ENCODE data around the gene TRAPPC12. TPM values are rescaled to one million over a fixed set of nuclear protein-coding genes. Genes with fewer than 3 reads are reported as not detected.
"Not testable (repeated sequence)": the region's sequence is repeated elsewhere in the genome, so short reads cannot be mapped to it uniquely, and the experiment has no call there.

Gene TRAPPC12
- total RNA-seq, 4 donors from 2014 or later = 93.0 to 198 (median 108) TPM

- H3K4me3 ChIP-seq (replicated peaks in 1 of 3) = no peak overlapping the region
- DNase-seq = no peak
- H3K9me3 ChIP-seq = no peaks in the 10 kb centered on the region
- intact Hi-C loops (cut with DNase I) = no loop called here
- TF ChIP-seq POLR2A (IDR thresholded peaks at IDR 0.05) (no peak), CTCF (IDR thresholded peaks at IDR 0.05) (no peak)
- no peaks in the 10 kb centered on the region for H3K27me3 ChIP-seq
- peaks cover 12 to 36% of the 10 kb centered on the region in 2 donors for H3K4me1 ChIP-seq
- no peaks in the 10 kb centered on the region for H3K36me3 ChIP-seq
- WGBS, 2 donors = 53 to 68% methylated on average over 5 of the region's 5 CpGs
- H3K27ac ChIP-seq = peak overlapping the region in 2 of 3 donors; percentile 22 to 68
These were observed 14.3 kb upstream of the TRAPPC12 start for GRCh38 chr2:3365219-3365618.

GRCh38 chr2:3368261-3368722, 11.2 kb upstream of the TRAPPC12 start:
- intact Hi-C loops (cut with DNase I) = no loop called here
- TF ChIP-seq POLR2A (IDR thresholded peaks at IDR 0.05) (no peak), CTCF (IDR thresholded peaks at IDR 0.05) (no peak)
- Histone ChIP-seq H3K27me3 (no peaks in the 10 kb centered on the region), H3K4me1 (peaks cover 8 to 11% of the 10 kb centered on the region in 2 donors), H3K27ac (no peak overlapping the region), H3K4me3 (replicated peaks in 1 of 3) (no peak overlapping the region), H3K36me3 (no peaks in the 10 kb centered on the region), H3K9me3 (no peaks in the 10 kb centered on the region)
- no peak for DNase-seq
- 96 to 100% methylated on average over 4 of the region's 4 CpGs for WGBS, 2 donors

- H3K27ac ChIP-seq; H3K27me3 ChIP-seq; H3K9me3 ChIP-seq; H3K4me3 ChIP-seq (replicated peaks in 1 of 3); DNase-seq; intact Hi-C loops (cut with DNase I); H3K36me3 ChIP-seq: not testable (repeated sequence)
- WGBS, 2 donors = 91 to 94% methylated on average over 25 to 29 of the region's 34 CpGs
- H3K4me1 ChIP-seq = peaks cover 8 to 10% of the 10 kb centered on the region in 2 donors
These were observed 9.9 kb upstream of the TRAPPC12 start for GRCh38 chr2:3369340-3370181.

GRCh38 chr2:3376821-3377220, 2.7 kb upstream of the TRAPPC12 start:
- Histone ChIP-seq H3K4me1 (peaks cover 11 to 22% of the 10 kb centered on the region in 2 donors), H3K27ac (no peak overlapping the region), H3K9me3 (no peaks in the 10 kb centered on the region), H3K36me3 (no peaks in the 10 kb centered on the region), H3K27me3 (no peaks in the 10 kb centered on the region), H3K4me3 (replicated peaks in 1 of 3) (no peak overlapping the region)
- no peak for DNase-seq
- TF ChIP-seq POLR2A (IDR thresholded peaks at IDR 0.05) (no peak), CTCF (IDR thresholded peaks at IDR 0.05) (no peak)
- intact Hi-C loops (cut with DNase I) = no loop called here
- 67 to 76% methylated on average over 6 of the region's 6 CpGs for WGBS, 2 donors

GRCh38 chr2:3377279-3377611, 2.2 kb upstream of the TRAPPC12 start:
- Histone ChIP-seq H3K27ac (peak overlapping the region in 2 of 3 donors; percentile 84 to 92), H3K4me3 (replicated peaks in 1 of 3) (peak overlapping the region; percentile 39 to 90 (median 57)), H3K4me1 (peaks cover 11 to 22% of the 10 kb centered on the region in 2 donors), H3K36me3 (no peaks in the 10 kb centered on the region), H3K9me3 (no peaks in the 10 kb centered on the region), H3K27me3 (no peaks in the 10 kb centered on the region)
- TF ChIP-seq CTCF (IDR thresholded peaks at IDR 0.05) = no peak
- no peak for TF ChIP-seq POLR2A (IDR thresholded peaks at IDR 0.05)
- 0 to 2% methylated on average over 7 to 8 of the region's 8 CpGs for WGBS, 2 donors
- no peak for DNase-seq
- intact Hi-C loops (cut with DNase I) = no loop called here

Data from thyroid gland (tissue), 4 donors.